ENCODE measurements around the gene CPSF4.

Gene CPSF4

GRCh38 chr7:99394188-99394502 is 44.6 kb upstream of the CPSF4 start:
- no peak for TF ChIP-seq CTCF (IDR thresholded peaks at IDR 0.05; ENCODE audit: insufficient read depth, low read depth, low read length, missing control alignments)
- DNase-seq (ENCODE audit: low read depth): no peak
- no peak overlapping the region for H3K4me3 ChIP-seq (ENCODE audit: low read length)

GRCh38 chr7:99395616-99396327 is 43.0 kb upstream of the CPSF4 start:
- H3K4me3 ChIP-seq (ENCODE audit: low read length): no peak overlapping the region
- no peak for TF ChIP-seq CTCF (IDR thresholded peaks at IDR 0.05; ENCODE audit: insufficient read depth, low read depth, low read length, missing control alignments)
- no peak for DNase-seq (ENCODE audit: low read depth)

- no peak for DNase-seq (ENCODE audit: low read depth)
- TF ChIP-seq CTCF (IDR thresholded peaks at IDR 0.05; ENCODE audit: insufficient read depth, low read depth, low read length, missing control alignments): no peak
- no peak overlapping the region for H3K4me3 ChIP-seq (ENCODE audit: low read length)
These were observed 42.1 kb upstream of the CPSF4 start for GRCh38 chr7:99396418-99397296.

- TF ChIP-seq CTCF (IDR thresholded peaks at IDR 0.05; ENCODE audit: insufficient read depth, low read depth, low read length, missing control alignments): no peak
- no peak overlapping the region for H3K4me3 ChIP-seq (ENCODE audit: low read length)
- no peak for DNase-seq (ENCODE audit: low read depth)
These were observed 41.3 kb upstream of the CPSF4 start for GRCh38 chr7:99397297-99397983.

- no peak overlapping the region for H3K4me3 ChIP-seq (ENCODE audit: low read length)
- no peak for TF ChIP-seq CTCF (IDR thresholded peaks at IDR 0.05; ENCODE audit: insufficient read depth, low read depth, low read length, missing control alignments)
- DNase-seq (ENCODE audit: low read depth): no peak
These were observed 39.8 kb upstream of the CPSF4 start for GRCh38 chr7:99398891-99399445.

- H3K4me3 ChIP-seq (ENCODE audit: low read length): no peak overlapping the region
- TF ChIP-seq CTCF (IDR thresholded peaks at IDR 0.05; ENCODE audit: insufficient read depth, low read depth, low read length, missing control alignments): no peak
These were observed 39.1 kb upstream of the CPSF4 start for GRCh38 chr7:99399597-99399996.

More at GRCh38 chr7:99399597-99399996, 39.1 kb upstream of the CPSF4 start:
- DNase-seq (ENCODE audit: low read depth): no peak
